Uterus (tissue), 2 donors: ENCODE results near the gene PTPRZ1.

Experiments used
- CTCF ChIP-seq, 4 experiments: fragments of 200-600 bp in 2 of 4; fragments of 450-650 bp in 2 of 4; sonication (generic) in 2 of 4; IDR thresholded peaks; one replicate each; pipeline ENCODE4 v1.5.1; 2016 to 2019; ENCODE audit warnings: antibody characterized with exemption in 4 of 4, mild to moderate bottlenecking in 2 of 4, moderate library complexity in 1 of 4
- POLR2A ChIP-seq, 2 donors: fragments of 450-650 bp; IDR thresholded peaks; one replicate each; pipeline ENCODE4 v1.6.1; 2016; ENCODE audit warnings: antibody characterized with exemption in 2 of 2, mild to moderate bottlenecking in 1 of 2, moderate library complexity in 1 of 2

DNA sequence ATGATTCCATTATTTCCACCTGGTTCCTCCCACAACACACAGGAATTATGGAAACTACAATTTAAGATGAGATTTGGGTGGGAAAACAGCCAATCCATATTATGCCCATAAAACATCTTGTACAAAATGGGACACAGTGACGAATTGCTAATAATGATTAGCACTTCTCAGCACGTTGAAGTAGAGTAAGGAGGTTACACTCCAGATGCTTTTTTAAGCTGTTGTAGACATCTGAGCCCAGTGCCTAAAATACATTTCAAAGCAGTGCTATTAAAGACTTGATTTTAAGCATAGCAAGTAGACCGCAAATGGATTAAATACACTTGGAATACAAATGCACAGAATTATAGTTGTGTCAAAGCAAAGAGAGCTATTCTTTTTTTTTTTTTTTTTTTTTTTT lies 165.2 kb downstream of the PTPRZ1 start:
- TF ChIP-seq CTCF (IDR thresholded peaks at IDR 0.05) (no peak), POLR2A (IDR thresholded peaks at IDR 0.05) (no peak)
